Liver (tissue), 3 donors: ENCODE measurements around the gene FRMD6.

ENCODE experiments used
- CTCF ChIP-seq: fragments of 150-350 bp; IDR thresholded peaks from 2 replicates; pipeline ENCODE4 v1.5.1; 2017; ENCODE audit warnings: improper control_type of control experiment, low read depth, low read length; ENCODE audit not compliant: missing input control
- JUND ChIP-seq, 2 donors: IDR thresholded peaks; 2 replicates each; pipeline ENCODE4 v1.6.1; 2016; ENCODE audit warnings: antibody characterized with exemption in 2 of 2
- NR2F2 ChIP-seq: IDR thresholded peaks from 2 replicates; pipeline ENCODE4 v1.6.1; 2016; ENCODE audit warnings: antibody characterized with exemption
- REST ChIP-seq: IDR thresholded peaks from 2 replicates; pipeline ENCODE4 v1.6.1; 2016; ENCODE audit warnings: antibody characterized with exemption, mild to moderate bottlenecking
- SP1 ChIP-seq: IDR thresholded peaks from 2 replicates; pipeline ENCODE4 v1.6.1; 2018; ENCODE audit warnings: antibody characterized with exemption, mild to moderate bottlenecking
- ZBTB33 ChIP-seq: IDR thresholded peaks from 2 replicates; pipeline ENCODE4 v1.6.1; 2016; ENCODE audit warnings: antibody characterized with exemption
- donor health status: healthy.
- donor health status: healthy.

- no peak for TF ChIP-seq REST
- no peak for TF ChIP-seq CTCF
- TF ChIP-seq SP1, result no peak
- TF ChIP-seq NR2F2, result no peak
- TF ChIP-seq ZBTB33, result no peak
- no peak for TF ChIP-seq JUND (IDR thresholded peaks at IDR 0.05)
Measured at GRCh38 chr14:51609955-51610283, 41.8 kb upstream of the FRMD6 start.
